NCI-H748 treated with DMSO at 0.1 percent for 48 hours (cell line): Measurements from ENCODE around the gene COG2.
"Not testable (repeated sequence)": the region's sequence is repeated elsewhere in the genome, so short reads cannot be mapped to it uniquely, and the experiment has no call there.

Source experiments
- DNase-seq: peaks from one replicate; lab custom pipeline; 2025; lab: John Stamatoyannopoulos, UW

Gene COG2

GRCh38 chr1:230624097-230624713 lies 18.1 kb upstream of the COG2 start:
- DNase-seq: no peak

GRCh38 chr1:230626232-230626631 lies 16.0 kb upstream of the COG2 start:
- no peak for DNase-seq

- DNase-seq: no peak
These were observed 14.5 kb upstream of the COG2 start for GRCh38 chr1:230627767-230628166.

GRCh38 chr1:230629511-230629910 lies 12.8 kb upstream of the COG2 start:
- no peak for DNase-seq

GRCh38 chr1:230631477-230631876 lies 10.8 kb upstream of the COG2 start:
- no peak for DNase-seq

- peak; percentile 39 for DNase-seq
These were observed 9.9 kb upstream of the COG2 start for GRCh38 chr1:230632273-230632873.

- no peak for DNase-seq
These were observed 8.8 kb upstream of the COG2 start for GRCh38 chr1:230633469-230633868.

- DNase-seq: no peak
These were observed 7.9 kb upstream of the COG2 start for GRCh38 chr1:230634384-230634783.

GRCh38 chr1:230636575-230637148 lies 5.6 kb upstream of the COG2 start:
- DNase-seq: no peak

- DNase-seq: no peak
These were observed 2.5 kb upstream of the COG2 start for GRCh38 chr1:230639714-230640209.

GRCh38 chr1:230641346-230641745 lies 935 bp upstream of the COG2 start:
- DNase-seq: no peak

GRCh38 chr1:230641900-230642262 lies 400 bp upstream of the COG2 start:
- DNase-seq: no peak

- no peak for DNase-seq
These were observed 1.6 kb downstream of the COG2 start for GRCh38 chr1:230643908-230644307.

- no peak for DNase-seq
These were observed 4.5 kb downstream of the COG2 start for GRCh38 chr1:230646710-230647302.

- no peak for DNase-seq
These were observed 5.0 kb downstream of the COG2 start for GRCh38 chr1:230647321-230647720.

GRCh38 chr1:230648114-230648513 lies 5.8 kb downstream of the COG2 start:
- no peak for DNase-seq

GRCh38 chr1:230650300-230650699 lies 8.0 kb downstream of the COG2 start:
- no peak for DNase-seq

- no peak for DNase-seq
These were observed 9.0 kb downstream of the COG2 start for GRCh38 chr1:230651235-230651634.

GRCh38 chr1:230656719-230657118 lies 14.4 kb downstream of the COG2 start:
- DNase-seq: not testable (repeated sequence)

- not testable (repeated sequence) for DNase-seq
These were observed 15.8 kb downstream of the COG2 start for GRCh38 chr1:230658103-230658502.

GRCh38 chr1:230658691-230659090 lies 16.4 kb downstream of the COG2 start:
- DNase-seq: no peak

- DNase-seq: no peak
These were observed 19.7 kb downstream of the COG2 start for GRCh38 chr1:230661976-230662375.

- DNase-seq: no peak
These were observed 25.9 kb downstream of the COG2 start for GRCh38 chr1:230668227-230668626.
